Thymus (tissue), 11 donors: ENCODE data around the gene CELA2B. TPM values are rescaled to one million over a fixed set of nuclear protein-coding genes. Genes with fewer than 3 reads are reported as not detected.
"Not testable (repeated sequence)": the region's sequence is repeated elsewhere in the genome, so short reads cannot be mapped to it uniquely, and the experiment has no call there.

Experiments
- DNase-seq, 9 donors: peaks; one replicate each; pipeline ENCODE4 v3.0.0-alpha.2; 2013; ENCODE audit warnings: low spot score in 9 of 9, low read depth in 6 of 9, missing footprints in 1 of 9
- H3K27ac ChIP-seq, 2 donors: one replicate each; pipeline ENCODE4 v1.5.1; 2013; ENCODE audit warnings: control low read depth in 1 of 2, low read depth in 1 of 2, low read length in 1 of 2, mild to moderate bottlenecking in 1 of 2, moderate library complexity in 1 of 2
- H3K27me3 ChIP-seq, 2 donors: one replicate each; pipeline ENCODE4 v1.5.1; 2013; ENCODE audit warnings: low read length in 1 of 2; ENCODE audit not compliant: control insufficient read depth in 2 of 2, insufficient read depth in 1 of 2
- H3K36me3 ChIP-seq, 2 donors: one replicate each; pipeline ENCODE4 v1.5.1; 2013; ENCODE audit warnings: low read length in 1 of 2, mild to moderate bottlenecking in 1 of 2, moderate library complexity in 1 of 2; ENCODE audit not compliant: control insufficient read depth in 2 of 2, insufficient read depth in 2 of 2
- H3K4me1 ChIP-seq, 2 donors: one replicate each; pipeline ENCODE4 v1.5.1; 2013; ENCODE audit warnings: low read length in 2 of 2; ENCODE audit not compliant: control insufficient read depth in 2 of 2, insufficient read depth in 2 of 2
- H3K4me3 ChIP-seq, 2 donors: one replicate each; pipeline ENCODE4 v1.5.1; 2013; ENCODE audit warnings: low read length in 2 of 2, control low read depth in 1 of 2, mild to moderate bottlenecking in 1 of 2
- H3K9me3 ChIP-seq, 2 donors: one replicate each; pipeline ENCODE4 v1.5.1; 2013; ENCODE audit warnings: low read length in 1 of 2, mild to moderate bottlenecking in 1 of 2; ENCODE audit not compliant: control insufficient read depth in 2 of 2, insufficient read depth in 1 of 2
- WGBS: extraction: QIAGEN DNeasy Blood & Tissue Kit; methylation state at CpG from one replicate; pipeline ENCODE4 v1.1.7; 2013; 5-methylcytosine and 5-hydroxymethylcytosine counted together
- polyA plus RNA-seq: library from polyadenylated mRNA; stranded (reverse); fragments of 200-250 nt; gene quantifications from one replicate; pipeline ENCODE4 v1.2.3, GENCODE V29; 2013
- total RNA-seq: library from RNA; stranded (reverse); fragments of 120-200 nt; gene quantifications from one replicate; pipeline ENCODE4 v1.2.4, GENCODE V29; 2013
- donor health status: healthy.

Gene CELA2B
- total and polyA plus RNA-seq, 2 donors = 0.16 to 0.28 TPM

- H3K4me1 ChIP-seq = no peaks in the 10 kb centered on the region
- H3K27me3 ChIP-seq = no peaks in the 10 kb centered on the region
- H3K4me3 ChIP-seq = no peak overlapping the region
- whole genome bisulfite sequencing = 99% methylated on average over 6 of the region's 6 CpGs
- H3K27ac ChIP-seq = no peak overlapping the region
- H3K9me3 ChIP-seq = no peaks in the 10 kb centered on the region
- DNase-seq = no peak
- no peaks in the 10 kb centered on the region for H3K36me3 ChIP-seq
Measured at GRCh38 chr1:15485636-15486035, 9.7 kb downstream of the CELA2B start.

DNA sequence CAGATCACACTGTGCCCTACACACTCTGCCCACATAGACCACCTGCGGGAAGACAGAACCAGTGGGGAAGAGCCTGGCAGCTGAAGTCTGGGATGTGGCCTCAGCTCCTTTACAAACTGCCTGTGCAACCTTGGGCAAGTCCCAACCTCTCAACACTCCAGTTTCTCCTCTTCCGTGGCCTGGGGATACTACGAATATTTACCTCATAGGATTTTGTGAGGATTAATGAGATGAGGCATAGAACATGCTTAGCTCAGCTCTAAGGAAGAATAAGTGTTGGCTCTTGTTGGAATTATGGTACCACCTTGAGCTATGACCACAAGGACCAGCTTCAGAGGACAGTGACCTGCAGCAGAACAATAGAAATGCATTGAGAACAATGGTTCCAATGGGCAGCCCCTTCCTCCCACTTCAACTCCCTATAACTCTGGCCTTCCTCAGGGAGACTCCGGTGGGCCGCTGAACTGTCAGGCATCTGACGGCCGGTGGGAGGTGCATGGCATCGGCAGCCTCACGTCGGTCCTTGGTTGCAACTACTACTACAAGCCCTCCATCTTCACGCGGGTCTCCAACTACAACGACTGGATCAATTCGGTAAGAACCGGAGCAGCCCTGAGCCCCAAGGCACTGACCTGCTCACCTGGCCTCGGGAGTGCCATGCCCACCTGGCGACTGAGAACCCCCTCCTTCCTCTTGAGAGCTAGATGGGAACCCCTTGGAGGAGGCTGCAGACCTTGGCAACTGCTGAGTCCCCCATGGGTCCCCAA is 11.1 kb downstream of the CELA2B start:
- DNase-seq = not testable (repeated sequence)
- WGBS = 97% methylated on average over 17 of the region's 17 CpGs

DNA sequence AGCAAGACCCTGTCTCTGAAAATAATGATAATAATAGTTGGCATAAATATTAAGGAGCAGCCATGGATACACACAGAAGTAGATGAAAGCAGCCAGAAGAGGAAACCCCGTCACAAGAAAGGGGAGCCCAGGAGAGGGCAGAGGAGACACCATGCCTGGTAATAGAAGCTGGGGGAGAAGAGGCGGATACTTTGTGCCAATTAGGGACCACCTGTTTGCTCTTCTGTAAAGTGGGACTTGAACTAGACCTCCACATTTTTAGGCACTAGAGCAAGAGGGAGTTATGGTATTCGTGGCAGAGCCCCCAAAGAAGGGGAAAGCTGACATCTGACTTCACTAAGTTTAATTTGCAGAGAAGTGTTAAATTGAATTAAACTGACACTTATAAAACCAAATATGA is 12.5 kb downstream of the CELA2B start:
- H3K9me3 ChIP-seq = no peaks in the 10 kb centered on the region
- H3K4me1 ChIP-seq = no peaks in the 10 kb centered on the region
- H3K27me3 ChIP-seq = no peaks in the 10 kb centered on the region
- no peak for DNase-seq
- H3K4me3 ChIP-seq = no peak overlapping the region
- H3K27ac ChIP-seq = no peak overlapping the region
- 95% methylated on average over 3 of the region's 3 CpGs for WGBS
- H3K36me3 ChIP-seq = peaks cover 3 to 4% of the 10 kb centered on the region in 2 donors

More for the DNA sequence above, 11.1 kb downstream of the CELA2B start:
- not testable (repeated sequence) for H3K27me3 ChIP-seq, H3K9me3 ChIP-seq, H3K4me3 ChIP-seq, H3K27ac ChIP-seq, H3K36me3 ChIP-seq, H3K4me1 ChIP-seq

- H3K27me3 ChIP-seq = no peaks in the 10 kb centered on the region
- peaks cover 3 to 11% of the 10 kb centered on the region in 2 donors for H3K36me3 ChIP-seq
- no peaks in the 10 kb centered on the region for H3K4me1 ChIP-seq
- no peak overlapping the region for H3K4me3 ChIP-seq
- H3K9me3 ChIP-seq = no peaks in the 10 kb centered on the region
- DNase-seq = no peak
- H3K27ac ChIP-seq = no peak overlapping the region
- 96% methylated on average over 13 of the region's 13 CpGs for WGBS
Measured at GRCh38 chr1:15489052-15489736, 13.3 kb downstream of the CELA2B start.

DNA sequence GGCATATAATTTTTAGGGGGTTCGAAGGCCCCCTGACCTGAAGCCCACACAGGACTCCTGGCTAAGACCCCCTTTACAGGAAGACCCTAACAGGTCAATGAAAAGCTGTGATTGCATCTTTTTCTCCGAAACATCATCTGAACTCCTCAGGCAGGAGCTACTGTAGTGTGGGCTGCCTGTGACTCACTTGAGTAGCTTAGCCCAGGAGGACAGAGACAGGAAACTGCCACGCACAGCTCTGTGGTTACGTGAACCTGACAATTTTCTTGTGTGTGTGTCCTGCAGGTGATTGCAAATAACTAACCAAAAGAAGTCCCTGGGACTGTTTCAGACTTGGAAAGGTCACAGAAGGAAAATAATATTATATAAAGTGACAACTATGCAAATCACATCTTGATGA is 15.1 kb downstream of the CELA2B start:
- WGBS = 72% methylated on average over 4 of the region's 4 CpGs
- not testable (repeated sequence) for H3K27me3 ChIP-seq, H3K9me3 ChIP-seq, H3K4me1 ChIP-seq, DNase-seq, H3K4me3 ChIP-seq, H3K27ac ChIP-seq
- H3K36me3 ChIP-seq = peaks cover 3 to 18% of the 10 kb centered on the region in 2 donors

- WGBS = 98% methylated on average over 5 of the region's 5 CpGs
- no peak overlapping the region for H3K4me3 ChIP-seq
- DNase-seq = no peak
- no peaks in the 10 kb centered on the region for H3K9me3 ChIP-seq
- H3K4me1 ChIP-seq = no peaks in the 10 kb centered on the region
- H3K36me3 ChIP-seq = peaks cover 3 to 18% of the 10 kb centered on the region in 2 donors
- H3K27me3 ChIP-seq = no peaks in the 10 kb centered on the region
- H3K27ac ChIP-seq = no peak overlapping the region
Measured at GRCh38 chr1:15492596-15492995, 16.7 kb downstream of the CELA2B start.

DNA sequence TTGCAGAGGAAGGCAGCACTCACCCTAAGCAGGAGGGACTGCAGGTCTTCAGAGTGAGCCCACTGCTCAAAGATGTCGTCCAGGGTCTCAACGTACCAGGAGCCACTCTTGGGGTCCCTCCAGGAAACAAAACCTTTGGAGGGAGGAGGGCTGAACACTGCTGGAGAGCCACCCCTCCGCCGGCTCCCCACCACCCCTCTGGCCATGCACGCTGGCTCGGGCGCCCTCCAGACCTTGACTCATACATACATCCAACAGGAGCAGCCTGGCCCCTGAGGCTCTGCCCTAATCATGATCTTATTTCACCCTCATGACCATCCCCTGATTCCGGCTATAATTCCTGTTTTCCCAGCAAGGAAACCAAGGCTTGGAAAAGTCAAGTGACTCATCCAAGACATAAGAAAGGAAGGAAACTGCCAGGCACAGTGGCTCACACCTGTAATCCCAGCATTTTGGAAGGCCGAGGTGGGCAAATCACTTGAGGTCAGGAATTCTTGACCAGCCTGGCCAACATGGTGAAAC is 18.0 kb downstream of the CELA2B start:
- Histone ChIP-seq H3K36me3 (peaks cover 3 to 18% of the 10 kb centered on the region in 2 donors), H3K27me3 (no peaks in the 10 kb centered on the region), H3K4me3 (no peak overlapping the region), H3K27ac (no peak overlapping the region), H3K9me3 (no peaks in the 10 kb centered on the region), H3K4me1 (no peaks in the 10 kb centered on the region)
- WGBS = 94% methylated on average over 9 of the region's 9 CpGs
- no peak for DNase-seq

DNA sequence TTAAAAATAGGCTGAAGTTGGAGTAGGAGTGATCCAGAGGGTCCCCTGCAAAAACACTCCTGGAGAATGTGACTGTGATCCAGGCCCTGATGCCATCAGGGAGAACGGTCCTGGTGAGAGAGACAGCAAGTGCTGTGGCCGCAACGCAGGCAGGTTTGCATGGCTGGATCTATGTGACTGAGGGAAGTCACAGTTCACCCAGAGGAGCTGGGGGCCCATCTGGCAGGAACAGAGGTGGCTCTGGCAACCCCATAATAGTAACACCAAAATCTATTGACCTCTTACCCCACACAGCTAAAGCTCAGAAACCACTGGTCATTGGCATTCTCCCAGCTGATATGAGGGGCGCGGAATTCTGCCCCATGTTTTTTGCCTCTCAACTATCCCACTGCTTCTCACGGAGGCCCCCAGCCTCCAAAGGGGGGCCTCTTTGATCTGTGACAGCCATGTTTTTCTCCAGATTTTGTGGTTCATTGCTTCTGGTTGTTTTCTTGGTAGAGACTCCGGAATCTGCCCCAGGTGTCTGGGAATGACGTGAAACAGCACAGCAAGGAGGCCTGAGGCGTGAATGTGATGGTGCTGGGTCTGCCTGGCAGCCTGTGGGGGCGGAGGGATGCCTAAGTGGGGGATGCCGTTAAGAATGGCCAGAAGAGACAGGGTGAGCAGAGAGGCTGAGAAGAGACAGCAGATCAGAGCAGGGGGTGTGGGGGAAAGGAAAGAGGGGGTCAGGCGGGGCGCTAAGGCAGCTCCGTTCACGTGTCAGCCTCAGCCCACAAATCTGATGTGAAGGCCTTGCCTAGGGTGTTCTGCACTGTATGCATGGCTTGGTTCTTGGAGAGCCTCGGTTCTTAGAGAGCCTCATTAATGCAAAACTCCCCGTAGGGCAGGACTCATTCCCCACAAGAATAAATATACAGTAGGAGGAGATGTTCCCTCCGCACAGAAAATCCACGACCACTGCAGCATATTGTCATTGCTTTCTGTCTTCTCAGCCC is 24.6 kb downstream of the CELA2B start:
- Histone ChIP-seq H3K27ac (no peak overlapping the region), H3K36me3 (peaks cover 0 to 1% of the 10 kb centered on the region in 2 donors), H3K4me1 (no peaks in the 10 kb centered on the region), H3K4me3 (no peak overlapping the region), H3K9me3 (no peaks in the 10 kb centered on the region), H3K27me3 (no peaks in the 10 kb centered on the region)
- DNase-seq = no peak
- WGBS = 90% methylated on average over 19 of the region's 19 CpGs
